H9 (cell line): ENCODE measurements around the gene RAB6B. TPM values are rescaled to one million over a fixed set of nuclear protein-coding genes. Genes with fewer than 3 reads are reported as not detected.

Source experiments
- DNase-seq: peaks from one replicate; pipeline ENCODE4 v3.0.0-alpha.2; 2017
- H2AFZ ChIP-seq: one replicate; pipeline ENCODE4 v1.6.1; 2013; ENCODE audit warnings: mild to moderate bottlenecking, low read length, control low read depth, moderate library complexity
- H2AK5ac ChIP-seq: 2 replicates; pipeline ENCODE4 v1.6.1; 2013; ENCODE audit warnings: low read length, control low read depth, mixed read lengths; ENCODE audit not compliant: insufficient read length
- H2BK120ac ChIP-seq: one replicate; pipeline ENCODE4 v1.6.1; 2013; ENCODE audit warnings: low read depth, mild to moderate bottlenecking, low read length, control low read depth, inconsistent platforms; ENCODE audit not compliant: poor library complexity, severe bottlenecking
- H2BK12ac ChIP-seq: 2 replicates; pipeline ENCODE4 v1.6.1; 2013; ENCODE audit warnings: low read length, control low read depth, mixed read lengths, low read depth; ENCODE audit not compliant: insufficient read length
- H2BK15ac ChIP-seq: 2 replicates; pipeline ENCODE4 v1.6.1; 2013; ENCODE audit warnings: low read depth, low read length, control low read depth
- H2BK20ac ChIP-seq: one replicate; pipeline ENCODE4 v1.6.1; 2013; ENCODE audit warnings: low read depth, mild to moderate bottlenecking, low read length, control low read depth, inconsistent platforms; ENCODE audit not compliant: poor library complexity, severe bottlenecking
- H2BK5ac ChIP-seq: 2 replicates; pipeline ENCODE4 v1.6.1; 2013; ENCODE audit warnings: low read length, control low read depth, mixed read lengths; ENCODE audit not compliant: insufficient read length
- H3K14ac ChIP-seq: 2 replicates; pipeline ENCODE4 v1.6.1; 2013; ENCODE audit warnings: low read length, control low read depth; ENCODE audit not compliant: insufficient read depth
- H3K18ac ChIP-seq: 2 replicates; pipeline ENCODE4 v1.6.1; 2013; ENCODE audit warnings: low read depth, mild to moderate bottlenecking, mixed read lengths, low read length, control low read depth; ENCODE audit not compliant: insufficient read length
- H3K23ac ChIP-seq: 2 replicates; pipeline ENCODE4 v1.6.1; 2013; ENCODE audit warnings: low read length, control low read depth, mixed read lengths, low read depth; ENCODE audit not compliant: insufficient read length
- H3K23me2 ChIP-seq: 2 replicates; pipeline ENCODE4 v1.6.1; 2013; ENCODE audit warnings: low read depth, mild to moderate bottlenecking, mixed read lengths, low read length, control low read depth; ENCODE audit not compliant: insufficient read length, poor library complexity, severe bottlenecking
- H3K27ac ChIP-seq: 2 replicates; pipeline ENCODE4 v1.5.1; 2013; ENCODE audit warnings: low read length, control low read depth, mixed read lengths, low read depth; ENCODE audit not compliant: insufficient read length
- H3K27me3 ChIP-seq: 2 replicates; pipeline ENCODE4 v1.6.1; 2013; ENCODE audit warnings: low read length, control low read depth, inconsistent platforms; ENCODE audit not compliant: insufficient read depth
- H3K4ac ChIP-seq: 2 replicates; pipeline ENCODE4 v1.6.1; 2013; ENCODE audit warnings: low read depth, mild to moderate bottlenecking, control low read depth, inconsistent platforms, low read length, moderate library complexity
- H3K4me1 ChIP-seq: 2 replicates; pipeline ENCODE4 v1.6.1; 2013; ENCODE audit warnings: low read length, control low read depth, inconsistent platforms; ENCODE audit not compliant: insufficient read depth
- H3K4me2 ChIP-seq: 2 replicates; pipeline ENCODE4 v1.6.1; 2013; ENCODE audit warnings: low read length, control low read depth, mixed read lengths; ENCODE audit not compliant: insufficient read length, insufficient read depth
- H3K56ac ChIP-seq: 2 replicates; pipeline ENCODE4 v1.6.1; 2013; ENCODE audit warnings: low read depth, mild to moderate bottlenecking, mixed read lengths, low read length, control low read depth; ENCODE audit not compliant: insufficient read length
- H3K79me1 ChIP-seq: 2 replicates; pipeline ENCODE4 v1.6.1; 2013; ENCODE audit warnings: low read depth, mild to moderate bottlenecking, moderate library complexity, low read length, control low read depth, inconsistent platforms; ENCODE audit not compliant: insufficient read depth, poor library complexity, severe bottlenecking
- H3K79me2 ChIP-seq: 2 replicates; pipeline ENCODE4 v1.6.1; 2013; ENCODE audit warnings: low read length, control low read depth, inconsistent platforms; ENCODE audit not compliant: insufficient read depth
- H3K9ac ChIP-seq: 2 replicates; pipeline ENCODE4 v1.6.1; 2013; ENCODE audit warnings: low read length, control low read depth, mixed read lengths; ENCODE audit not compliant: insufficient read length; ENCODE audit errors: extremely low read depth
- H3K9me3 ChIP-seq: one replicate; pipeline ENCODE4 v1.6.1; 2013; ENCODE audit warnings: low read depth, low read length, inconsistent platforms; ENCODE audit not compliant: control insufficient read depth
- H3T11ph ChIP-seq: one replicate; pipeline ENCODE4 v1.6.1; 2013; ENCODE audit warnings: mild to moderate bottlenecking, low read length, control low read depth, inconsistent platforms
- H4K20me1 ChIP-seq: one replicate; pipeline ENCODE4 v1.6.1; 2013; ENCODE audit not compliant: control insufficient read depth, insufficient read length, insufficient read depth
- H4K5ac ChIP-seq: 2 replicates; pipeline ENCODE4 v1.6.1; 2013; ENCODE audit warnings: low read depth, mild to moderate bottlenecking, mixed read lengths, low read length, control low read depth; ENCODE audit not compliant: insufficient read length
- H4K8ac ChIP-seq: replicated peaks from 2 replicates; pipeline ENCODE4 v1.6.1; 2013; ENCODE audit warnings: low read length, control low read depth, mixed read lengths, low read depth; ENCODE audit not compliant: insufficient read length
- H4K91ac ChIP-seq: 2 replicates; pipeline ENCODE4 v1.6.1; 2013; ENCODE audit warnings: low read depth, mild to moderate bottlenecking, moderate library complexity, mixed read lengths, low read length, control low read depth; ENCODE audit not compliant: insufficient read length
- H3K27ac Mint-ChIP-seq, 3 experiments: 2 replicates in 2 of 3; 3 replicates in 1 of 3; pipeline ENCODE4 v1.8.0; 2020 to 2021; ENCODE audit warnings: mixed read lengths in 3 of 3, mild to moderate bottlenecking in 1 of 3, moderate library complexity in 1 of 3
- H3K27me3 Mint-ChIP-seq: 2 replicates; pipeline ENCODE4 v1.8.0; 2021; ENCODE audit warnings: low read depth, mild to moderate bottlenecking, moderate library complexity, mixed read lengths
- H3K36me3 Mint-ChIP-seq, 3 experiments: 2 replicates in 2 of 3; 3 replicates in 1 of 3; pipeline ENCODE4 v1.8.0; 2020 to 2021; ENCODE audit warnings: low read depth in 3 of 3, mixed read lengths in 3 of 3; ENCODE audit not compliant: insufficient read depth in 1 of 3
- H3K4me1 Mint-ChIP-seq, 2 experiments: 2 replicates each; pipeline ENCODE4 v1.8.0; 2020; ENCODE audit warnings: mixed read lengths in 2 of 2
- H3K4me3 Mint-ChIP-seq, 2 experiments: 2 replicates in 1 of 2; 3 replicates in 1 of 2; pipeline ENCODE4 v1.8.0; 2020 to 2021; ENCODE audit warnings: mild to moderate bottlenecking in 2 of 2, mixed read lengths in 2 of 2, moderate library complexity in 1 of 2
- H3K9me3 Mint-ChIP-seq, 2 experiments: 2 replicates in 1 of 2; 3 replicates in 1 of 2; pipeline ENCODE4 v1.8.0; 2020; ENCODE audit warnings: mild to moderate bottlenecking in 2 of 2, mixed read lengths in 2 of 2, moderate library complexity in 1 of 2
- CTCF ChIP-seq: fragments of 200-600 bp; sonication (generic); conservative IDR thresholded peaks from 3 replicates; pipeline ENCODE4 v1.8.0; 2021; ENCODE audit warnings: antibody characterized with exemption, mild to moderate bottlenecking
- whole genome bisulfite sequencing: extraction: QIAGEN DNeasy Blood & Tissue Kit; methylation state at CpG from one replicate; pipeline ENCODE4 v1.1.7; 2013; ENCODE audit warnings: missing lambda C conversion rate, low lambda C conversion rate, mixed read lengths; ENCODE audit not compliant: insufficient read length; ENCODE audit errors: extremely low coverage; 5-methylcytosine and 5-hydroxymethylcytosine counted together
- total RNA-seq: library from RNA; stranded (reverse); gene quantifications from 2 replicates; pipeline ENCODE4 v1.2.1, GENCODE V29; 2021

RAB6B gene
- total RNA-seq, 1 experiment from 2014 or later, result 12.3 TPM

DNA sequence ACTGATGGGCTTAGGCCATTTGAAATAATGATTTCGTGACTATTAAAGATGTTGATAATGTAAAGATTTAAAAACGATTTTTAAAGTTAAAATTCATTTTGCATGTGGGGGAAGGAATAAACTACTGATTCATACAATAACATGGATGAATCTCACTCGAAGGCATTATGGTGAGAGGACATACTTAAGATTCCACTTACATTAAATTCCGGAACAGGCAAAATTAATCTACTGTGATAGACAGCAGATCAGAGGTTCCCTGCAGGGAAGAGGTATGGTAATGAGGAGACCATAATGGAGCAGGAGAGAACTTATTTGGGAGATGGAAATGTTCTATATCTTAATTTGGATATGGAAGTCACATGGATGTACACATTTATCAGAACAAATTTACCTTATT, 28.4 kb upstream of the RAB6B start:
- WGBS, result 100% methylated on average over 2 of the region's 4 CpGs
- Histone ChIP-seq H2AFZ (no peak overlapping the region), H3K56ac (no peak overlapping the region), H3K79me2 (no peaks in the 10 kb centered on the region), H3K23me2 (peaks cover 5% of the 10 kb centered on the region), H3K4me2 (no peak overlapping the region), H2AK5ac (no peak overlapping the region), H2BK15ac (no peak overlapping the region), H2BK5ac (no peak overlapping the region), H2BK20ac (no peak overlapping the region), H2BK120ac (no peak overlapping the region), H3K79me1 (no peaks in the 10 kb centered on the region), H3K4ac (no peak overlapping the region), H3K23ac (no peak overlapping the region), H3K4me1 (no peaks in the 10 kb centered on the region), H4K5ac (no peak overlapping the region), H3K9ac (no peak overlapping the region), H3K27me3 (no peaks in the 10 kb centered on the region; the same call in 1 of the 2 replicates), H3T11ph (no peak overlapping the region), H4K20me1 (no peaks in the 10 kb centered on the region), H3K14ac (no peak overlapping the region), H2BK12ac (no peak overlapping the region), H3K18ac (no peak overlapping the region), H3K27ac (no peak overlapping the region), H3K9me3 (no peaks in the 10 kb centered on the region), H4K91ac (no peak overlapping the region), H4K8ac (no peak overlapping the region)
- H3K4me3 Mint-ChIP-seq, result no peak overlapping the region
- H3K27ac Mint-ChIP-seq, result no peak overlapping the region
- no peak for DNase-seq
- peaks cover 15 to 16% of the 10 kb centered on the region in 2 experiments for H3K4me1 Mint-ChIP-seq
- peaks cover 31% of the 10 kb centered on the region for H3K27me3 Mint-ChIP-seq
- no peaks in the 10 kb centered on the region; a peak in 1 of 7 replicates for H3K36me3 Mint-ChIP-seq
- peaks cover 3% of the 10 kb centered on the region in 2 experiments; a peak in 3 of 5 replicates for H3K9me3 Mint-ChIP-seq
- TF ChIP-seq CTCF, result no peak
